HEK293 (cell line): ENCODE results near the gene TRMT61A.

Experiments used
- CTCF ChIA-PET: fragments of 350-600 bp; formaldehyde crosslinking; extraction: SDS; loops from one replicate; lab custom pipeline; 2021; ENCODE audit warnings: antibody characterized with exemption; lab: Yijun Ruan, JAX
- POLR2A ChIA-PET: fragments of 300-600 bp; formaldehyde crosslinking; extraction: SDS; loops from one replicate; lab custom pipeline; 2020; ENCODE audit warnings: antibody characterized with exemption, inconsistent platforms; lab: Yijun Ruan, JAX
- H3K27ac ChIP-seq: fragments of 200-500 bp; sonication (Bioruptor generic); 2 replicates; pipeline ENCODE4 v1.5.1; 2014; ENCODE audit warnings: low read depth, low read length, control low read depth, inconsistent platforms; ENCODE audit errors: extremely low read depth
- H3K36me3 ChIP-seq, 2 experiments: fragments of 200-500 bp in 1 of 2; sonication (Bioruptor generic) in 1 of 2; 1 replicate in 1 of 2; 2 replicates in 1 of 2; pipeline ENCODE4 v1.5.1; 2014 to 2017; ENCODE audit warnings: inconsistent platforms in 2 of 2, low read length in 2 of 2; ENCODE audit not compliant: control insufficient read depth in 2 of 2, insufficient read depth in 1 of 2
- H3K4me1 ChIP-seq: fragments of 200-500 bp; sonication (Bioruptor generic); 2 replicates; pipeline ENCODE4 v1.5.1; 2014; ENCODE audit warnings: mild to moderate bottlenecking, low read length, inconsistent platforms; ENCODE audit not compliant: control insufficient read depth, insufficient read depth
- H3K4me3 ChIP-seq: 2 replicates; pipeline ENCODE4 v1.5.1; 2011; ENCODE audit warnings: low read depth, mild to moderate bottlenecking, control low read depth, low read length, moderate library complexity
- H3K9me3 ChIP-seq: fragments of 200-500 bp; sonication (Bioruptor generic); 2 replicates; pipeline ENCODE4 v1.5.1; 2014; ENCODE audit warnings: low read depth, low read length, inconsistent platforms; ENCODE audit not compliant: control insufficient read depth, insufficient read depth
- AEBP2 ChIP-seq: fragments of 450-650 bp; formaldehyde crosslinking; IDR thresholded peaks from 2 replicates; pipeline ENCODE4 v1.5.1; 2016; ENCODE audit warnings: missing biosample characterization, missing genetic modification characterization, borderline replicate concordance
- BCL11A ChIP-seq: fragments of 450-650 bp; formaldehyde crosslinking; IDR thresholded peaks from 2 replicates; pipeline ENCODE4 v1.5.1; 2016; ENCODE audit warnings: low read depth, missing biosample characterization, missing genetic modification characterization
- OVOL3 ChIP-seq: fragments of 450-650 bp; formaldehyde crosslinking; IDR thresholded peaks from 2 replicates; pipeline ENCODE4 v1.5.1; 2016; ENCODE audit warnings: missing biosample characterization, missing genetic modification characterization
- TRIM28 ChIP-seq: IDR thresholded peaks from 2 replicates; pipeline ENCODE4 v1.6.1; 2011; ENCODE audit warnings: low read length, control low read depth, borderline replicate concordance
- ZBTB11 ChIP-seq: fragments of 450-650 bp; formaldehyde crosslinking; conservative IDR thresholded peaks from 2 replicates; pipeline ENCODE4 v1.5.1; 2016; ENCODE audit warnings: low read depth, missing biosample characterization, missing genetic modification characterization
- ZBTB6 ChIP-seq: fragments of 450-650 bp; formaldehyde crosslinking; IDR thresholded peaks from 2 replicates; pipeline ENCODE4 v1.5.1; 2017; ENCODE audit warnings: missing biosample characterization, missing genetic modification characterization
- ZNF121 ChIP-seq: fragments of 450-650 bp; formaldehyde crosslinking; IDR thresholded peaks from 2 replicates; pipeline ENCODE4 v1.5.1; 2016; ENCODE audit warnings: missing biosample characterization, missing genetic modification characterization
- ZNF133 ChIP-seq: fragments of 450-650 bp; formaldehyde crosslinking; IDR thresholded peaks from 2 replicates; pipeline ENCODE4 v1.5.1; 2016; ENCODE audit warnings: missing biosample characterization, missing genetic modification characterization
- ZNF174 ChIP-seq: fragments of 450-650 bp; formaldehyde crosslinking; IDR thresholded peaks from 2 replicates; pipeline ENCODE4 v1.5.0; 2017; ENCODE audit warnings: missing biosample characterization, mild to moderate bottlenecking, missing genetic modification characterization
- ZNF280D ChIP-seq: fragments of 450-650 bp; formaldehyde crosslinking; IDR thresholded peaks from 2 replicates; pipeline ENCODE4 v1.5.1; 2016; ENCODE audit warnings: missing biosample characterization, missing genetic modification characterization
- ZNF561 ChIP-seq: fragments of 450-650 bp; IDR thresholded peaks from 2 replicates; pipeline ENCODE4 v1.5.1; 2018; ENCODE audit warnings: missing biosample characterization, missing genetic modification characterization, borderline replicate concordance
- ZNF645 ChIP-seq: fragments of 450-650 bp; formaldehyde crosslinking; IDR thresholded peaks from 2 replicates; pipeline ENCODE4; 2016; ENCODE audit warnings: missing biosample characterization, missing genetic modification characterization
- ZNF660 ChIP-seq: fragments of 450-650 bp; IDR thresholded peaks from 2 replicates; pipeline ENCODE4 v1.5.1; 2018; ENCODE audit warnings: missing biosample characterization, mild to moderate bottlenecking, missing genetic modification characterization

Gene TRMT61A

GRCh38 chr14:103551338-103551762, 22.4 kb downstream of the TRMT61A start:
- TF ChIP-seq ZBTB6 (tag by site-specific recombination) (no peak), ZNF280D (tag by site-specific recombination) (no peak), OVOL3 (tag by site-specific recombination) (no peak), ZNF121 (no peak), ZBTB11 (tag by site-specific recombination) (no peak), ZNF561 (no peak), ZNF645 (tag by site-specific recombination) (no peak), ZNF174 (tag by site-specific recombination) (no peak), TRIM28 (no peak), BCL11A (tag by site-specific recombination) (no peak), ZNF133 (tag by site-specific recombination) (no peak), AEBP2 (no peak), ZNF660 (no peak)
- POLR2A ChIA-PET = interaction anchor here (1.0 to 1.2 kb wide), 2 partner anchors 11 to 23 kb away, joined by 3 to 6 read pairs; partner anchors contain the start of genes BAG5 and COA8
- Histone ChIP-seq H3K9me3 (no peaks in the 10 kb centered on the region), H3K36me3 (no peaks in the 10 kb centered on the region), H3K27ac (no peak overlapping the region), H3K4me1 (no peaks in the 10 kb centered on the region; the same call in 1 of the 2 replicates), H3K4me3 (no peak overlapping the region)
- CTCF ChIA-PET = interaction anchor here (0.9 to 3.1 kb wide), 2 partner anchors 32 to 52 kb away, joined by 3 to 11 read pairs; no protein-coding TSS in a partner anchor
